GM23248 (cell line): ENCODE data around the gene SLC17A2.

ENCODE experiments used
- EZH2 ChIP-seq: fragments of 200-600 bp; sonication (generic); IDR thresholded peaks from 2 replicates; pipeline ENCODE4 v1.6.1; 2018; ENCODE audit warnings: antibody characterized with exemption, mild to moderate bottlenecking; ENCODE audit not compliant: insufficient read depth, poor library complexity, severe bottlenecking
- EZH2phosphoT487 ChIP-seq: fragments of 200-600 bp; sonication (generic); IDR thresholded peaks from 2 replicates; pipeline ENCODE4 v1.6.1; 2018; ENCODE audit warnings: antibody characterized with exemption, moderate library complexity, mild to moderate bottlenecking, low read depth; ENCODE audit not compliant: insufficient read depth

DNA sequence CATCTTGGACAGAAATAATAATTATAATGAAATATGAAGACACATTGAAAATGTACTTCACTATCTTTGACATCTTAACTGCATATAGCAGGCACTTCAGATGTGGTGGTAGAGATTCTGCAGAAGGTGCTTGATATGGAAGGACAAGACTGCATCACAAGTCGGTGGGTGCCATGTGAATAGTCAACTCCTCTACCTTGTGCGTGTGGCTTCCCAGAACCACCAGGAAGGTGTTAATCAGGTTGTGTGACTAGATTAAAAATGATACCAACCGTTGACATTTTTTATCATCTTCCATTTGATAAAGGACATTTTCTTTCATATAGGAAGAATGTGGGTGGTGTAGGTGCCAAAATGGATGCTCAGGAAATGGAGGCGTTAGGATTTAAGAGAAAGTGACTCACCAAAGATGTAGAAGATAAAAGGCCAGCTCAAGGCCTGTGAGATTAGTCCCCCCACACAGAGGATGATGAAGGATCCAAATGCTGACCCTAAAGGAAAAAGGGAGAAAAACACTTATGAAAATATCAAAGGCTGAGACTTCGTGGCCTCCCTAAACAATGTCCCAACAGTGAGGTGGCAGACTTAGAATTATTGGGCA, 12.3 kb downstream of the SLC17A2 start:
- TF ChIP-seq EZH2: no peak
- TF ChIP-seq EZH2phosphoT487: no peak
